GM18868 (cell line): ENCODE data around the gene GNPTAB.
"Not testable (repeated sequence)": the region's sequence is repeated elsewhere in the genome, so short reads cannot be mapped to it uniquely, and the experiment has no call there.

ENCODE experiments used
- ATAC-seq: cut with Tn5 transposase; IDR thresholded peaks from one replicate; pipeline ENCODE4 v1.9.1; 2021; ENCODE audit warnings: mild to moderate bottlenecking, moderate library complexity; ENCODE audit not compliant: unreplicated experiment

Gene GNPTAB

DNA sequence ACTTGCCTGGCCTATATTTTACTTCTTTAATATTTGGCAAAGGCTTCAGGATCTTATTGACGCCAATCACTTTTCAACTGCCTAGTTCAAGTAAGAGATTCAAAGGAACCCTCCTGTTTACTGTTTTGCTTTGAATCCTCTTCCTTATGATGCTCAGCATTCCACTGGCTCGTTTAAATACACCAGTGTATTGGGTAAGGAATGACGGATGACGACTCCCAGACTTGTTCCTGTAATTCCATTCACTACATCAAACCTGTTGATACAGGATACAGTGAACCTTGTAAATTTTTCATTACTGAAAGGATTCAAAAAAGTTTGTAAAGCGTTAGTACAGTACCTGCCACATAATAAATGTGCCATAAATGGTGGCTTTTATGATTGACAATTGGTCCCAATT, 89.8 kb downstream of the GNPTAB start:
- ATAC-seq, result no peak

- ATAC-seq, result no peak
These were observed 90.2 kb downstream of the GNPTAB start for GRCh38 chr12:101740566-101740965.

DNA sequence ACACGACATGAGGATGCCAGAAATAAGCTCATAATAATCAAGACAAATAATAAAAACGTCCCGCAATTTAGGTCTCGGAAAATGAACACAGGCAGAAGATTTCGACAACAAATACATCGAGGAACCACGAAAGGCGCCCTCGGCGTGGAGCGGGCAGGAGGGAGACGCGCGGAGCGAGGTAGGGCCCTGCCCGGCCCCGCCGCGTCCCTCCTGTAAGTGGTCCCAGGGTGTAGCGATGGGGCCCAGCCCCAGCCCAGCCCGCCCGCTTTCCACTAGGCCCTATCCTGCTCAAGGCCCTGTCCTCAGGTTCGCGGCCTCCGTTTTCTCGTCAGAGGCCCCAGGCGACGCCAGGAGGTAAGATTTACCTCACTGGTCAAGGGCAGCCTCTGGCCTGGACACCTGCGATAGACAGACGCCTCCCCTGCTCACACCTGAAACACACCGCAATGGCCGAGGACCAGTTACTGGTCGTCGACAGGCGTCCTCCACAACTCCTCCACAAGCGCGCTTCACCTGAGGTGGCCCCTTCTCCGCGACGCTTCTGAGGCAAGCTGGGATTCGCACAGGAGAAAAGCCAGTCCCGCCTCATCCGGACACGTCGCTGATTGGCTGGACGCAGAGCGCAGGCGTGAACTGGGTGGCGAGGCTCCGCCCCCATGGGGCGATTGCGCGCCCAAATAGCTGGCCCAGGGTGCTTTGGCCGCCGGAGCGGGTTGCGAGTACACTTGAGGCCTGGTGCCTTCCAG, 91.7 kb downstream of the GNPTAB start, which contains the start of gene SYCP3:
Gene SYCP3, minus strand, starts transcription at position 543 of the 746 bp plus-strand sequence. CDS start 1,527 bp downstream, outside the sequence.
- ATAC-seq, result no peak

GRCh38 chr12:101737476-101737875, 93.3 kb downstream of the GNPTAB start:
- ATAC-seq, result no peak

DNA sequence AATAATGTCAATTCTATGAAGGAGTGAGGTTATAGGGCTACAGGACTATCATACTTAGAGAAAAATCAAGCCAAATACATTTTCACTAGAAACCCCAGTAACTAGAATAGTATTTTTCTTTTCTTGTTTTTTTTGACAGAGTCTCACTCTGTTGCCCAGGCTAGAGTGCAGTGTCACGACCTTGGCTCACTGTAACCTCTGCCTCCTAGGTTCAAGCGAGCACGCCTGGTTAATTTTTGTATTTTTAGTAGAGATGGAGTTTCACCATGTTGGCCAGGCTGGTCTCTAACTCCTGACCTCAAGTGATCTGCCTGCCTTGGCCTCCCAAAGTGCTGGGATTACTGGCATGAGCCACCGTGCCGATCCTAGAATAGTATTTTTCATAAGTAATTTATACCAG, 96.3 kb downstream of the GNPTAB start:
- ATAC-seq, result not testable (repeated sequence)

DNA sequence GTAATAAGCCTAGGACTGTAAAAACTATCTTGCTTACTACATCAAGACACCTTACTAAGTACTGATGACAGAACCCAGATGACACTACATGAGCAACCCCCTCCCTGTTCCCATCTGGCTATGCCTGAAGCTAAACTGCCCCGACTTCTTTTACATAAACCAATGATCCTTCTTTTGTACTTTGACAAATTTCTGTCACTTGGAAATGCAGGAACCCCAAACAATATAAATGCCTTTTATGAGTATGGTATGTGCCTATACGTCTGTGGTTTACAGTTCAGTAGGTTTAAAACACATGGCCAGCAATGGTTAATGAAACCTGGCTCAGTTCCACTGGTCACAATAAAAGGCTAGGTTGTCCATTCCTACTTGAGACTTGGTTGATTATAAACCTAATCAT, 97.6 kb downstream of the GNPTAB start:
- no peak for ATAC-seq

GRCh38 chr12:101732318-101732717, 98.4 kb downstream of the GNPTAB start:
- no peak for ATAC-seq

DNA sequence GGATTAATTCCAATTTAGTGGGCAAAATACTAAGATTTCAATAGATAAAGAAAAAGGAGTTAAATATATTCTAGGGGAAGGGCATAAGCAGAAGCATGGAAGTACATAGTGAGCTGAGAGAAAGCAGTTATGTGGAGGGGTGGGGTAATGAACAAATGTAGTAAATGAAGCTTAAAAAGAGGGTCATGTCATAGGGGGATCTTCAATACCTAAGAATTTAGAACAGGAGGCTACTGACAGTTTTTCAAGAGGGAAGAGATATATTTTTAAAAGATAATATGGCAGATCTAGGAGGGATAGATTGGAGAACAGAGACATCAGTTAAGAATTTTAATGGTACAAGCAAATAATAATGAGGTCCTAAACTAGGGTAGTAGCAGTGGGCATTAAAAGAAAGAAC, 100.9 kb downstream of the GNPTAB start:
- no peak for ATAC-seq

DNA sequence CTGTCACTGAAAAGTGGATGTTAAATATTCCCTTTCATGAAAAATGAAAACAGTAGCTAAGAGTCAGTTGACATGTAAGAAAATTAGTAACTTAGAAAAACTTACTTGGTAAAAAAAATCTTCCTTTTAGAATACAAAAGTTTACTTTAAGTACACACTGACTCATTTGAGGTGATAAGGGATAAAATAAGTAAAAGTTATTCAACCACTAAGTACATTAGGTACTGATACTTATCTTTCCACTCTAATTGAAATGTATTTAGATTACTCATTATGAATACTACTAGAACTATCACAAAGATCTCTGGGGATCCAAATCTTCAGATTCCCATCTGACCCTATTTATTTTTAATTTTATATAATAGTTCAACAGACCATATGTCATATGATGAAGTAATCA, 103.7 kb downstream of the GNPTAB start:
- no peak for ATAC-seq

DNA sequence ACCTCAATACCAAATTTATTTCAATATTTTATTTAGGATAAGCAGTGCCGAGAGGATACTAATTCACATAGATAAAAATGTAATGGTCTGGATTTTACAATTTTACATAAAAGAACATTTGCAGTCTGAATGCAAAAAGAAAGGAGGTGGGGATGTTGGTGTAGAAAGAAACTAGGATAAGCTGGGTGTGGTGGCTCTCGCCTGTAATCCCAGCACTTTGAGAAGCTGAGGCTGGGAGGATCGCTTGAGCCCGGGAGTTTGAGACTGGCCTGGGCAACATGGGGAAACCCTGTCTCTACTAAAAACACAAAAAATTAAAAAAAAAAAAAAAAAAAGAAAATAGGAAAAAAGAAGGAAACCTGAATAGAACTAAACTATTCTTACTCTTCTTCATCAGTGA, 108.4 kb downstream of the GNPTAB start:
- ATAC-seq, result no peak

GRCh38 chr12:101720118-101720517, 110.6 kb downstream of the GNPTAB start:
- ATAC-seq, result no peak

DNA sequence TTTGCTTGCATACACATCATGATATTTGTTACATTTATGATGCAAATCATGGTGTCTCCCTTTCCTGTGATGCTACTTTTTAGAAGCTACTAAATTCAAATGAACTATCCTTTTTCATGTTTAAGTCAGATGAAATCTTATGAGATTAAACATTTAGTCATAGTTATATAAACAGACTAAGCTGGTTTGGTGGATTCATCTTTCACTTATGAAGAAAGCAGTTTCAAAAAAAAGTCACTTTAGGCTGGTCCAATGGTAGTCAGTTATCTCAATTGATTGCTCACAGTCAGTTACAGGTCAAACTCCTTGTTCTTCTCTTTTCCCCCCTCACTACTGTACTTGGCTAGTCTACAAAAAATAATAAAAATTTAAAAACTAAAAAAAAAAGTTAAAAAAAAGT, 111.2 kb downstream of the GNPTAB start:
- no peak for ATAC-seq

GRCh38 chr12:101714877-101715444, 115.8 kb downstream of the GNPTAB start:
- ATAC-seq, result no peak

GRCh38 chr12:101713930-101714329, 116.8 kb downstream of the GNPTAB start:
- ATAC-seq, result no peak

- no peak for ATAC-seq
These were observed 117.6 kb downstream of the GNPTAB start for GRCh38 chr12:101713059-101713682.

- no peak for ATAC-seq
These were observed 120.5 kb downstream of the GNPTAB start for GRCh38 chr12:101710288-101710687.

- no peak for ATAC-seq
These were observed 123.5 kb downstream of the GNPTAB start for GRCh38 chr12:101707131-101707782.

DNA sequence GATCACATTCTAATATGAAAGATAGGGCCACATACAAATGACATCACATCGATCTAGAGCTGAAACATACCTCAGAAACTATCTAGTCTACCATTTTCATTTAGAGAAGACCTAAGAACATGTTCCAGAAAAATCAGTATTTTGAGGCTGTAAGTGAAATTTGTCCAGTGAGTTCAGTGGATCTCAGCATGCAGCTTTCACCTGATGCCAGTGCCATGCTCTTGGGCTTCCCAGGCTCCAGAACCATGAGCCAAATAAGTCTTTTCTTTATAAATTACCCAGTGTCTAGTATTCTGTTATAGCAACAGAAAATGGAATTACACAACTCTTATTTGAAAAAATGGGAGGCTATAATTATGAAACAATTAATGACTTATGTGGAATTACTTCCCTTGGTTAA, 124.4 kb downstream of the GNPTAB start:
- ATAC-seq, result no peak

DNA sequence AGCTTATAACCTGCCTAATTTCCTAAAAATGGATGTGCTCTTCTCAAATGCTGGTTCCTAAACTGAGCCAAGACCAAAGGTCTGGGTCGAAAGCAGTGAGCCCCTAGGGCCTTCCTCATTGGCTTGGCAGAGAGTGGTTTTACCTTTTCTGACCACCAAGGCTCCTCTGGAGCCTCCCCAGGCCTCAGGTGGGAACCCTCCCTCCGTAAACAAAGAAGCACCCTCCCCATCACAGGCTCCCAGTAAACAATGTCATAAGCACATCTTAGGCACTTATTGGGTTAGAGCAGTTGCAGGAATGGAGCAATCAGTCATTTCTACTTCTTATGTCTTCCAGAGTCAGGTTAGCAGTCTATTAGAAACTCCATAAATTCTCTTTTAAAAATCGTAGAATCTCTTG, 127.3 kb downstream of the GNPTAB start:
- ATAC-seq, result no peak

GRCh38 chr12:101700299-101700820, 130.4 kb downstream of the GNPTAB start:
- ATAC-seq, result no peak

DNA sequence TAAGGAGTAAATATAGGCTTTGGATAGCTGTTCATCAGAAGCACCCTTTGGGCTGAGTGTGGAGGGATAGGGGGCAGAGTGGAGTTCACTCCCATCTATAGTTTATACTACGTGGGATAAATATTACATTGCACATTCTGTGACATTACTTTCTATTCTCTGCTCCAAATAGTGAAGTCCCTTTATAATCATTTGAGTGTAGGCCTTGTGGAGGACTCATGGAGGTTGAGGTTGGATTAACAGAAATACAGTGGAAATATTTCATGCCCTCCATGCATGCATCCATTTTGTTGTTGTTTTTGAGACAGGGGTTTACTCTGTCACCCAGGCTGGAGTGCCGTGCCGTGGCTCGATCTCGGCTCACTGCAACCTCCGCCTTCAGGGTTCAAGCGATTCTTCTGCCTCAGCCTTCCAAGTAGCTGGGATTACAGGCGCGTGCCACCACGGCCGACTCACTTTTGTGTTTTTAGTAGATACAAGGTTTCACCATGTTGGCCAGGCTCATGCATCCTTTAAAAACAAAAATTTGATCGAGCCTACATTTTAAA, 131.9 kb downstream of the GNPTAB start:
- no peak for ATAC-seq
